Astrocyte of the hippocampus (primary cell): ENCODE data around the gene STXBP6.
"Not testable (repeated sequence)": the region's sequence is repeated elsewhere in the genome, so short reads cannot be mapped to it uniquely, and the experiment has no call there.

Source experiments
- DNase-seq: peaks from one replicate; pipeline ENCODE4 v3.0.0; 2011; ENCODE audit warnings: low read depth, low spot score

Gene STXBP6

GRCh38 chr14:24803426-24803825 lies 246.5 kb downstream of the STXBP6 start:
- not testable (repeated sequence) for DNase-seq

GRCh38 chr14:24802236-24802635 lies 247.7 kb downstream of the STXBP6 start:
- no peak for DNase-seq

GRCh38 chr14:24801024-24801423 lies 248.9 kb downstream of the STXBP6 start:
- DNase-seq, result no peak

GRCh38 chr14:24798911-24799462 lies 251.0 kb downstream of the STXBP6 start:
- DNase-seq, result no peak

- DNase-seq, result no peak
Measured at GRCh38 chr14:24795406-24795805, 254.5 kb downstream of the STXBP6 start.

- no peak for DNase-seq
Measured at GRCh38 chr14:24794644-24795305, 255.2 kb downstream of the STXBP6 start.

- DNase-seq, result no peak
Measured at GRCh38 chr14:24790196-24790595, 259.8 kb downstream of the STXBP6 start.

GRCh38 chr14:24789378-24789884 lies 260.5 kb downstream of the STXBP6 start:
- peak; percentile 31 for DNase-seq

GRCh38 chr14:24785698-24786097 lies 264.2 kb downstream of the STXBP6 start:
- no peak for DNase-seq

- DNase-seq, result no peak
Measured at GRCh38 chr14:24784981-24785380, 265.0 kb downstream of the STXBP6 start.

- DNase-seq, result no peak
Measured at GRCh38 chr14:24783791-24784190, 266.2 kb downstream of the STXBP6 start.

GRCh38 chr14:24780281-24780680 lies 269.7 kb downstream of the STXBP6 start:
- no peak for DNase-seq

- DNase-seq, result no peak
Measured at GRCh38 chr14:24777678-24778077, 272.3 kb downstream of the STXBP6 start.

GRCh38 chr14:24775950-24776349 lies 274.0 kb downstream of the STXBP6 start:
- DNase-seq, result no peak

- no peak for DNase-seq
Measured at GRCh38 chr14:24774187-24774915, 275.6 kb downstream of the STXBP6 start.

GRCh38 chr14:24773564-24773963 lies 276.4 kb downstream of the STXBP6 start:
- DNase-seq, result not testable (repeated sequence)

GRCh38 chr14:24766434-24766833 lies 283.5 kb downstream of the STXBP6 start:
- no peak for DNase-seq

- no peak for DNase-seq
Measured at GRCh38 chr14:24761141-24761540, 288.8 kb downstream of the STXBP6 start.
